Pancreas (tissue), 10 donors: ENCODE data around the gene ACKR3. TPM values are rescaled to one million over a fixed set of nuclear protein-coding genes. Genes with fewer than 3 reads are reported as not detected.

ENCODE experiments used
- ATAC-seq, 4 donors: fragments of 200-7000 bp; cut with Tn5 transposase; one replicate each; pipeline versions ENCODE4 v1.8.0 to v1.9.1; 2020; ENCODE audit warnings: mild to moderate bottlenecking in 4 of 4, moderate library complexity in 4 of 4
- DNase-seq, 6 donors: peaks; one replicate each; pipeline ENCODE4 v3.0.0-alpha.2; 2020
- FAIRE-seq: peaks from 2 replicates; lab custom pipeline; 2012; peaks lifted over from hg19 to GRCh38; lab: Jason Lieb, UNC
- H3K27ac ChIP-seq, 4 donors: fragments of 200-600 bp; sonication (generic); 1 replicate in 3 of 4; 2 replicates in 1 of 4; pipeline versions ENCODE4 v1.5.0 to v1.8.0; 2020
- H3K27me3 ChIP-seq, 4 donors: fragments of 200-600 bp; one replicate each; pipeline ENCODE4 v1.8.0; 2021
- H3K36me3 ChIP-seq, 3 donors: fragments of 200-600 bp; sonication (generic) in 1 of 3; one replicate each; pipeline versions ENCODE4 v1.5.0 to v1.8.0; 2020 to 2021
- H3K4me1 ChIP-seq, 3 donors: fragments of 200-600 bp; one replicate each; pipeline ENCODE4 v1.8.0; 2021
- H3K4me3 ChIP-seq, 4 donors: fragments of 200-600 bp; sonication (generic) in 2 of 4; one replicate each; pipeline versions ENCODE4 v1.5.0 to v1.8.0; 2020 to 2021
- H3K9me3 ChIP-seq, 4 donors: fragments of 200-600 bp; one replicate each; pipeline ENCODE4 v1.8.0; 2021
- CTCF ChIP-seq, 4 donors: fragments of 200-600 bp; sonication (generic) in 3 of 4; IDR thresholded peaks; one replicate each; pipeline versions ENCODE4 v1.5.0 to v1.8.0; 2021; ENCODE audit warnings: antibody characterized with exemption in 4 of 4
- WGBS, 2 donors: extraction: QIAGEN DNeasy Blood & Tissue Kit; methylation state at CpG; one replicate each; pipeline ENCODE4 v1.1.7; 2013; 5-methylcytosine and 5-hydroxymethylcytosine counted together
- intact Hi-C, 3 donors: fragments of 100-400 bp; cut with DNase I; formaldehyde crosslinking; loops; one replicate each; pipeline versions ENCODE4 v1.11.1 to v1.14.2; 2022
- polyA plus RNA-seq, 2 donors: library from polyadenylated mRNA; stranded (reverse); fragments of 200-250 nt; gene quantifications; one replicate each; pipeline ENCODE4 v1.2.3, GENCODE V29; 2013
- total RNA-seq, 6 donors: library from RNA; stranded (reverse); fragmentation: NEBNext Ultra II Directional in 4 of 6; extraction: Animal tissue kit (Norgen Biotek cat#: 25700) in 4 of 6; gene quantifications; one replicate each; pipeline versions ENCODE4 v1.2.1 to v1.2.4, GENCODE V29; 2021 to 2023
- donor health status: healthy with polysubstance abuse.
- donor health status: DM: no; HTN: no; CAD: no; lungs with moderate emphysema.
- donor health status: DM: no; HTN: no; CAD: no.
- donor health status: control.
- donor health status: control.
- donor health status: Bipolar disorder and iron deficiency.
- donor health status: DM: yes; HTN: yes; CAD: no.
- donor health status: DM: no; HTN: no; CAD: no.
- donor health status: DM: no; HTN: no; CAD: no.
- donor health status: DM: yes; HTN: yes; CAD: no.

Gene ACKR3
- total and polyA plus RNA-seq, 8 donors = 6.2 to 30.3 (median 12.9) TPM

GRCh38 chr2:236607471-236608187 lies 38.0 kb downstream of the ACKR3 start:
- Histone ChIP-seq H3K27me3 (no peaks in the 10 kb centered on the region), H3K9me3 (no peaks in the 10 kb centered on the region), H3K4me3 (no peak overlapping the region), H3K4me1 (peaks cover 9 to 18% (median 12%) of the 10 kb centered on the region in 3 donors), H3K36me3 (no peaks in the 10 kb centered on the region), H3K27ac (peak overlapping the region in 2 of 4 donors; percentile 28 to 64)
- intact Hi-C loops = no loop called here
- WGBS, 2 donors = 30 to 32% methylated on average over 9 of the region's 9 CpGs
- no peak for FAIRE-seq
- peak in 5 of 6 donors; percentile 73 to 85 (median 75) for DNase-seq
- peak in 2 of 4 donors; percentile 8 to 15 for TF ChIP-seq CTCF (IDR thresholded peaks at IDR 0.05)
- peak; percentile 92 to 95 (median 94) for ATAC-seq

GRCh38 chr2:236608188-236608525 lies 38.5 kb downstream of the ACKR3 start:
- WGBS, 2 donors = 34 to 39% methylated on average over 3 of the region's 3 CpGs
- ATAC-seq = peak in 2 of 4 donors; percentile 3 to 5

GRCh38 chr2:236608710-236609109 lies 39.1 kb downstream of the ACKR3 start:
- Histone ChIP-seq H3K27ac (no peak overlapping the region), H3K27me3 (no peaks in the 10 kb centered on the region), H3K36me3 (no peaks in the 10 kb centered on the region), H3K4me1 (peaks cover 9 to 23% (median 19%) of the 10 kb centered on the region in 3 donors), H3K9me3 (no peaks in the 10 kb centered on the region), H3K4me3 (no peak overlapping the region)
- FAIRE-seq (no peak), DNase-seq (no peak), ATAC-seq (no peak)
- intact Hi-C loops = no loop called here
- TF ChIP-seq CTCF (IDR thresholded peaks at IDR 0.05) = no peak
- 93 to 94% methylated on average over 3 of the region's 3 CpGs for WGBS, 2 donors

More at GRCh38 chr2:236608188-236608525, 38.5 kb downstream of the ACKR3 start:
- no peaks in the 10 kb centered on the region for H3K36me3 ChIP-seq
- no peak overlapping the region for H3K4me3 ChIP-seq
- H3K4me1 ChIP-seq = peaks cover 9 to 21% (median 15%) of the 10 kb centered on the region in 3 donors
- no peak for TF ChIP-seq CTCF (IDR thresholded peaks at IDR 0.05)
- peak overlapping the region in 2 of 4 donors; percentile 28 to 35 for H3K27ac ChIP-seq
- FAIRE-seq = no peak
- DNase-seq = no peak
- no peaks in the 10 kb centered on the region for H3K27me3 ChIP-seq
- intact Hi-C loops = no loop called here
- no peaks in the 10 kb centered on the region for H3K9me3 ChIP-seq

- intact Hi-C loops = no loop called here
Measured at GRCh38 chr2:236610991-236611821, 41.6 kb downstream of the ACKR3 start.

More at GRCh38 chr2:236610991-236611821, 41.6 kb downstream of the ACKR3 start:
- H3K27ac ChIP-seq = no peak overlapping the region
- no peak overlapping the region for H3K4me3 ChIP-seq
- 80 to 83% methylated on average over 8 of the region's 8 CpGs for WGBS, 2 donors
- ATAC-seq (no peak), FAIRE-seq (no peak), DNase-seq (no peak)
- no peaks in the 10 kb centered on the region for H3K9me3 ChIP-seq
- no peaks in the 10 kb centered on the region for H3K27me3 ChIP-seq
- TF ChIP-seq CTCF (IDR thresholded peaks at IDR 0.05) = no peak
- no peaks in the 10 kb centered on the region for H3K36me3 ChIP-seq
- H3K4me1 ChIP-seq = peaks cover 9 to 23% (median 19%) of the 10 kb centered on the region in 3 donors
